ENCODE results near the gene ADRM1.
A peak's percentile ranks its signal among the peaks of the same experiment; 100 is the strongest.

The ADRM1 gene

GRCh38 chr20:62302341-62303061 lies at the start of gene ADRM1:
Gene ADRM1 (plus strand): TSS chr20:62302997. CDS start chr20:62303569, 572 bp downstream.
- DNase-seq (ENCODE audit: low read depth in 3 of 3), result peak; percentile 91 to 95 (median 92)

GRCh38 chr20:62253398-62253797 lies 49.4 kb upstream of the ADRM1 start:
- no peak for DNase-seq (ENCODE audit: low read depth in 3 of 3)

- no peak for DNase-seq (ENCODE audit: low read depth in 3 of 3)
Observed at GRCh38 chr20:62254021-62254724, 48.6 kb upstream of the ADRM1 start.

GRCh38 chr20:62255976-62256375 lies 46.8 kb upstream of the ADRM1 start:
- no peak for DNase-seq (ENCODE audit: low read depth in 3 of 3)

- DNase-seq (ENCODE audit: low read depth in 3 of 3), result no peak
Observed at GRCh38 chr20:62258499-62259293, 44.1 kb upstream of the ADRM1 start.

- no peak for DNase-seq (ENCODE audit: low read depth in 3 of 3)
Observed at GRCh38 chr20:62259294-62259565, 43.6 kb upstream of the ADRM1 start.

GRCh38 chr20:62262064-62262463 lies 40.7 kb upstream of the ADRM1 start:
- no peak for DNase-seq (ENCODE audit: low read depth in 3 of 3)

- no peak for DNase-seq (ENCODE audit: low read depth in 3 of 3)
Observed at GRCh38 chr20:62263396-62263795, 39.4 kb upstream of the ADRM1 start.

GRCh38 chr20:62265365-62265764 lies 37.4 kb upstream of the ADRM1 start:
- DNase-seq (ENCODE audit: low read depth in 3 of 3), result no peak

GRCh38 chr20:62266340-62266739 lies 36.5 kb upstream of the ADRM1 start:
- DNase-seq (ENCODE audit: low read depth in 3 of 3), result peak in 1 of 3 donors; percentile 6

- no peak for DNase-seq (ENCODE audit: low read depth in 3 of 3)
Observed at GRCh38 chr20:62266851-62267250, 35.9 kb upstream of the ADRM1 start.

- no peak for DNase-seq (ENCODE audit: low read depth in 3 of 3)
Observed at GRCh38 chr20:62267543-62267942, 35.3 kb upstream of the ADRM1 start.

GRCh38 chr20:62268228-62268900 lies 34.4 kb upstream of the ADRM1 start:
- DNase-seq (ENCODE audit: low read depth in 3 of 3), result no peak

- no peak for DNase-seq (ENCODE audit: low read depth in 3 of 3)
Observed at GRCh38 chr20:62269378-62269777, 33.4 kb upstream of the ADRM1 start.

GRCh38 chr20:62269871-62270270 lies 32.9 kb upstream of the ADRM1 start:
- no peak for DNase-seq (ENCODE audit: low read depth in 3 of 3)

- no peak for DNase-seq (ENCODE audit: low read depth in 3 of 3)
Observed at GRCh38 chr20:62272200-62272599, 30.6 kb upstream of the ADRM1 start.

- DNase-seq (ENCODE audit: low read depth in 3 of 3), result no peak
Observed at GRCh38 chr20:62273416-62273815, 29.4 kb upstream of the ADRM1 start.

- no peak for DNase-seq (ENCODE audit: low read depth in 3 of 3)
Observed at GRCh38 chr20:62274332-62274950, 28.4 kb upstream of the ADRM1 start.

- no peak for DNase-seq (ENCODE audit: low read depth in 3 of 3)
Observed at GRCh38 chr20:62275219-62275618, 27.6 kb upstream of the ADRM1 start.

GRCh38 chr20:62276439-62276838 lies 26.4 kb upstream of the ADRM1 start:
- no peak for DNase-seq (ENCODE audit: low read depth in 3 of 3)

- DNase-seq (ENCODE audit: low read depth in 3 of 3), result no peak
Observed at GRCh38 chr20:62277253-62277652, 25.5 kb upstream of the ADRM1 start.

GRCh38 chr20:62280303-62280702 lies 22.5 kb upstream of the ADRM1 start:
- no peak for DNase-seq (ENCODE audit: low read depth in 3 of 3)
